HCT116 (cell line): ENCODE data around the gene JUN. TPM values are rescaled to one million over a fixed set of nuclear protein-coding genes. Genes with fewer than 3 reads are reported as not detected.
A peak's percentile ranks its signal among the peaks of the same experiment; 100 is the strongest.

ENCODE experiments used
- ATAC-seq: fragments of 200-7000 bp; cut with Tn5 transposase; 2 replicates; pipeline ENCODE4 v1.9.1; 2020; ENCODE audit warnings: mild to moderate bottlenecking, moderate library complexity
- BruUV-seq: library from RNA; stranded (reverse); fragments of 400-500 nt; replicated peaks from 2 replicates; lab custom pipeline; 2021; lab: Mats Ljungman, UMichigan
- CTCF ChIA-PET: fragments of 300-600 bp; sonication (Branson Sonifier 250); formaldehyde crosslinking; loops from one replicate; lab custom pipeline; 2021; ENCODE audit warnings: antibody characterized with exemption; lab: Charles Lee
- POLR2A ChIA-PET: fragments of 300-600, 350-600 bp; sonication (Branson Sonifier 250); formaldehyde crosslinking; loops from one replicate; lab custom pipeline; 2021; ENCODE audit warnings: antibody characterized with exemption; lab: Charles Lee
- RAD21 ChIA-PET, 2 experiments: fragments of 300-600 bp; sonication (Branson Sonifier 250); formaldehyde crosslinking; loops; one replicate each; lab custom pipeline; 2023; ENCODE audit warnings: low total read pairs in 2 of 2; ENCODE audit not compliant: uncharacterized antibody in 2 of 2, unreplicated experiment in 2 of 2, low non-redundant PET in 1 of 2; lab: Charles Lee
- DNase-seq: peaks from one replicate; pipeline ENCODE4 v3.0.0-alpha.2; 2010; ENCODE audit warnings: low read depth, low spot score
- H2AFZ ChIP-seq: fragments of 200-600 bp; shearing (Covaris generic), sonication (generic); 2 replicates; pipeline ENCODE4 v1.6.1; 2017; ENCODE audit warnings: low read depth, mixed run types, mixed read lengths, antibody characterized with exemption, low read length; ENCODE audit not compliant: poor library complexity, severe bottlenecking
- H3K27ac ChIP-seq: 2 replicates; pipeline ENCODE4 v1.5.1; 2012; ENCODE audit warnings: low read depth, low read length
- H3K27me3 ChIP-seq: fragments of 200-600 bp; sonication (generic); 2 replicates; pipeline ENCODE4 v1.6.1; 2016; ENCODE audit warnings: mixed run types, low read length, mixed read lengths; ENCODE audit not compliant: insufficient read depth
- H3K36me3 ChIP-seq, 2 experiments: fragments of 200-500 bp in 1 of 2; fragments of 200-600 bp in 1 of 2; sonication (Bioruptor generic) in 1 of 2; sonication (generic) in 1 of 2; 2 replicates each; pipeline versions ENCODE4 v1.5.1 to v1.6.1; 2014 to 2016; ENCODE audit warnings: low read length in 2 of 2, inconsistent platforms in 1 of 2, mixed read lengths in 1 of 2, mixed run types in 1 of 2; ENCODE audit not compliant: insufficient read depth in 2 of 2, control insufficient read depth in 1 of 2
- H3K4me1 ChIP-seq, 2 experiments: fragments of 200-600 bp in 1 of 2; sonication (generic) in 1 of 2; 2 replicates each; pipeline versions ENCODE4 v1.5.1 to v1.6.1; 2012 to 2017; ENCODE audit warnings: low read length in 2 of 2, inconsistent platforms in 1 of 2, mild to moderate bottlenecking in 1 of 2, mixed read lengths in 1 of 2, mixed run types in 1 of 2, moderate library complexity in 1 of 2; ENCODE audit not compliant: insufficient read depth in 2 of 2, control insufficient read depth in 1 of 2
- H3K4me2 ChIP-seq: fragments of 200-600 bp; sonication (generic); 2 replicates; pipeline ENCODE4 v1.6.1; 2017; ENCODE audit warnings: mixed run types, low read length, mixed read lengths
- H3K4me3 ChIP-seq, 2 experiments: fragments of 200-600 bp in 1 of 2; sonication (generic) in 1 of 2; replicated peaks in 1 of 2; 2 replicates each; pipeline ENCODE4 v1.5.1; 2011 to 2016; ENCODE audit warnings: low read length in 2 of 2, control low read depth in 1 of 2, low read depth in 1 of 2, mild to moderate bottlenecking in 1 of 2, mixed read lengths in 1 of 2, mixed run types in 1 of 2
- H3K79me2 ChIP-seq: fragments of 200-600 bp; sonication (generic); 2 replicates; pipeline ENCODE4 v1.6.1; 2017; ENCODE audit warnings: mild to moderate bottlenecking, mixed run types, low read length, moderate library complexity, mixed read lengths; ENCODE audit not compliant: insufficient read depth
- H3K9ac ChIP-seq: fragments of 200-600 bp; sonication (generic); 2 replicates; pipeline ENCODE4 v1.6.1; 2016; ENCODE audit warnings: low read length, mixed read lengths
- H3K9me2 ChIP-seq: fragments of 200-600 bp; sonication (generic), shearing (Covaris generic); 2 replicates; pipeline ENCODE4 v1.6.1; 2017; ENCODE audit warnings: mixed run types, mild to moderate bottlenecking, moderate library complexity; ENCODE audit not compliant: insufficient read depth
- H3K9me3 ChIP-seq, 2 experiments: fragments of 200-500 bp in 1 of 2; fragments of 200-600 bp in 1 of 2; sonication (Bioruptor generic) in 1 of 2; sonication (generic) in 1 of 2; 2 replicates each; pipeline ENCODE4 v1.6.1; 2014 to 2017; ENCODE audit warnings: low read length in 2 of 2, mixed read lengths in 2 of 2, inconsistent platforms in 1 of 2, low read depth in 1 of 2, mild to moderate bottlenecking in 1 of 2, mixed run types in 1 of 2, moderate library complexity in 1 of 2; ENCODE audit not compliant: control insufficient read depth in 1 of 2, insufficient read depth in 1 of 2
- H4K20me1 ChIP-seq: fragments of 200-600 bp; sonication (generic), shearing (Covaris generic); 2 replicates; pipeline ENCODE4 v1.6.1; 2017; ENCODE audit warnings: mixed run types, mild to moderate bottlenecking, moderate library complexity; ENCODE audit not compliant: insufficient read depth
- CBX3 ChIP-seq: IDR thresholded peaks from 2 replicates; pipeline ENCODE4 v1.6.1; 2012; ENCODE audit warnings: low read depth
- CEBPB ChIP-seq: IDR thresholded peaks from 2 replicates; pipeline ENCODE4 v1.6.1; 2012; ENCODE audit warnings: low read depth
- CTCF ChIP-seq, 3 experiments: fragments of 200-600 bp in 1 of 3; sonication (generic) in 1 of 3; IDR thresholded peaks in 2 of 3; conservative IDR thresholded peaks in 1 of 3; 2 replicates each; pipeline ENCODE4 v1.5.1; 2012 to 2017; ENCODE audit warnings: low read depth in 2 of 3, low read length in 2 of 3, antibody characterized with exemption in 1 of 3, borderline replicate concordance in 1 of 3, control low read depth in 1 of 3, mild to moderate bottlenecking in 1 of 3, mixed read lengths in 1 of 3, mixed run types in 1 of 3, moderate library complexity in 1 of 3; ENCODE audit not compliant: insufficient read depth in 1 of 3
- EZH2 ChIP-seq: fragments of 200-600 bp; sonication (generic); IDR thresholded peaks from 2 replicates; pipeline ENCODE4 v1.6.1; 2017; ENCODE audit warnings: antibody characterized with exemption, mixed run types
- EZH2phosphoT487 ChIP-seq: fragments of 200-600 bp; IDR thresholded peaks from 2 replicates; pipeline ENCODE4 v1.6.1; 2018; ENCODE audit warnings: antibody characterized with exemption, borderline replicate concordance
- FOSL1 ChIP-seq: IDR thresholded peaks from 2 replicates; pipeline ENCODE4 v1.6.1; 2012; ENCODE audit warnings: low read depth
- POLR2A ChIP-seq: IDR thresholded peaks from 2 replicates; pipeline ENCODE4 v1.7.0; 2011; ENCODE audit warnings: borderline replicate concordance; ENCODE audit not compliant: insufficient read depth, insufficient read length; ENCODE audit errors: extremely low read depth
- YY1 ChIP-seq: IDR thresholded peaks from 2 replicates; pipeline ENCODE4 v1.6.1; 2011; ENCODE audit warnings: low read length, low read depth, moderate library complexity, mild to moderate bottlenecking; ENCODE audit not compliant: insufficient replicate concordance; ENCODE audit errors: extremely low read depth
- ZNF274 ChIP-seq: fragments of 200-500 bp; sonication (Bioruptor generic); IDR thresholded peaks from 2 replicates; pipeline ENCODE4 v1.6.1; 2014; ENCODE audit warnings: mild to moderate bottlenecking, low read depth, low read length, inconsistent platforms
- intact Hi-C: fragments of 100-400 bp; cut with micrococcal nuclease; formaldehyde crosslinking; loops from 2 replicates; pipeline ENCODE4 v1.10.0; 2022
- total RNA-seq: library from RNA; stranded (reverse); gene quantifications from one replicate; pipeline ENCODE4 v1.2.1, GENCODE V29; 2021; ENCODE audit not compliant: unreplicated experiment

Gene JUN
- total RNA-seq, 1 experiment from 2014 or later: 18.7 TPM

DNA sequence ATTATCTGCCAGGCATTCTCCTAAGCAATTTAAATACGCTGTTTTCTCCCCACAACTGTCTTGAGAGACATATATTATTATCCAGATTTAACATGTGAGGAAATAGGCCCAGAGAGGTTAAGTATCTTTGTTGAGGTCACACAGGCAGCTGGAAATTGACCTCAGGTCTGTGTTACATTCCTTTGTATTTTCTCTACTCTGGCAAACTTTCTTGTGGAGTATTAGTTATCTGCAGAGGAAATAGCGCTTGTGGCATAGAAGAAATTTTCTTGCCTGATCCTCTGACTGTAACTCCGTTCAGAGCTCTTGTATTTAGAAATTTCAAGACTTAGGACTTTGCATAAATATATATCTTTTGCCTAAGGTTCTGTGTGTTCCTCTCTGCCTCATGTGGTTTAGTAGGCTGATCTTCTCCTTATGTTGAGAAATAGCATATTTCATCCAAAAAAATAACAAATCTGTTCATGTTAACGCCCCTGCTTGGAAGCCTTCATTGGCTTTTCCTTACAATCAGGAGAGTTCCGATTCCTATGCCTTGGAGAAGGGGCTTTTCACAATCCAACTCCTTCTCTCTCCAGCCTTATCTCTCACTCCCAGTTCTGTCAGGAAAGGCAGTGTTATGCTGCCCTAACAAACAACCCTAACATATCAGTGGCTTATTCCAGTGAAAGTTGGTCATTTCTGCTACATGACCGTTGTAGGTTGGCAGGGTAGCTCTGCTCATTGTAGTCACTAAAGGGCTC lies 2.5 kb upstream of the JUN start:
- intact Hi-C loops: loop anchor here (5.0 to 10.0 kb wide), 2 partner anchors 648 to 971 kb away; no protein-coding TSS in a partner anchor
- H2AFZ ChIP-seq: no peak overlapping the region
- no peak overlapping the region for H3K27ac ChIP-seq
- peak overlapping the region; percentile 85; the same call in 1 of the 2 replicates for H3K4me2 ChIP-seq
- POLR2A ChIA-PET: interaction anchor here (1.2 kb wide), 1 partner anchor 96 kb away, joined by 3 read pairs; no protein-coding TSS in a partner anchor
- peaks cover 10 to 27% of the 10 kb centered on the region in 2 experiments; a peak in 3 of 4 replicates for H3K4me1 ChIP-seq
- RAD21 ChIA-PET: no interaction called here
- H4K20me1 ChIP-seq: no peaks in the 10 kb centered on the region
- H3K79me2 ChIP-seq: peaks cover 15% of the 10 kb centered on the region
- peak overlapping the region in 1 of 2 experiments; percentile 79; a peak in 1 of 4 replicates for H3K4me3 ChIP-seq
- no peak overlapping the region for H3K9ac ChIP-seq
- no peaks in the 10 kb centered on the region for H3K36me3 ChIP-seq
- H3K9me3 ChIP-seq: no peaks in the 10 kb centered on the region
- CTCF ChIA-PET: no interaction called here
- H3K27me3 ChIP-seq: no peaks in the 10 kb centered on the region
- no peak for TF ChIP-seq YY1
- TF ChIP-seq EZH2phosphoT487: no peak
- TF ChIP-seq CTCF (IDR thresholded peaks at IDR 0.05 in 2 of 3, conservative IDR thresholded peaks at IDR 0.05 in 1 of 3; ENCODE audit: borderline replicate concordance in 1 of 3, insufficient read depth in 1 of 3, low read depth in 2 of 3, low read length in 2 of 3): no peak
- TF ChIP-seq ZNF274: no peak
- no peak for TF ChIP-seq CBX3
- no peak for TF ChIP-seq EZH2
- no peak for TF ChIP-seq POLR2A
- no peak for TF ChIP-seq CEBPB
- no peak for TF ChIP-seq FOSL1
- ATAC-seq (no peak), DNase-seq (no peak)
- no peaks in the 10 kb centered on the region for H3K9me2 ChIP-seq
- no TSS peak for BruUV-seq
